ENCODE data around the gene ZNF579.

The ZNF579 gene

GRCh38 chr19:55580628-55581144, at the start of gene ZNF579:
TSS of gene ZNF579 (minus strand) at chr19:55580848. CDS start at chr19:55579639, 1,209 bp downstream.
- POLR2A ChIA-PET (ENCODE audit: low non-redundant PET) = interaction anchor here (0.6 to 1.0 kb wide), 5 partner anchors 19 to 291 kb away, joined by 3 to 6 read pairs (median 3); partner anchors contain the start of gene FIZ1
- no peak for TF ChIP-seq CTCF (conservative IDR thresholded peaks at IDR 0.05; ENCODE audit: low read depth)
- peak; percentile 77 for DNase-seq (ENCODE audit: low spot score)
- peak within 1 kb of the TSS; percentile 87 for H3K27ac ChIP-seq
- CTCF ChIA-PET = interaction anchor here (0.5 to 0.6 kb wide), 2 partner anchors 114 to 483 kb away, joined by 3 read pairs; no protein-coding TSS in a partner anchor

- ChIA-PET CTCF (interaction anchor here (1.7 kb wide), 1 partner anchor 20 kb away, joined by 5 read pairs; no protein-coding TSS in a partner anchor), POLR2A (ENCODE audit: low non-redundant PET) (no interaction called here)
- no peak for TF ChIP-seq CTCF (conservative IDR thresholded peaks at IDR 0.05; ENCODE audit: low read depth)
- no peak for DNase-seq (ENCODE audit: low spot score)
- no peak overlapping the region for H3K27ac ChIP-seq
Observed at GRCh38 chr19:55626350-55626749, 45.7 kb upstream of the ZNF579 start.

- CTCF ChIA-PET = interaction anchor here (0.6 to 1.2 kb wide), 2 partner anchors 14 to 29 kb away, joined by 4 to 5 read pairs; no protein-coding TSS in a partner anchor
- DNase-seq (ENCODE audit: low spot score) = no peak
- no peak for TF ChIP-seq CTCF (conservative IDR thresholded peaks at IDR 0.05; ENCODE audit: low read depth)
- POLR2A ChIA-PET (ENCODE audit: low non-redundant PET) = interaction anchor here (0.6 to 1.0 kb wide), 7 partner anchors 11 to 149 kb away, joined by 3 to 7 read pairs (median 3); partner anchors contain the start of genes ZNF628 and ZNF865
- peak overlapping the region; percentile 87 for H3K27ac ChIP-seq
Observed at GRCh38 chr19:55625004-55625326, 44.3 kb upstream of the ZNF579 start.

- no peak for TF ChIP-seq CTCF (conservative IDR thresholded peaks at IDR 0.05; ENCODE audit: low read depth)
- peak within 1 kb of the TSS; percentile 87 for H3K27ac ChIP-seq
- DNase-seq (ENCODE audit: low spot score) = peak; percentile 95
- ChIA-PET POLR2A (ENCODE audit: low non-redundant PET) (interaction anchor here (0.6 to 1.0 kb wide), 6 partner anchors 12 to 148 kb away, joined by 3 to 4 read pairs (median 3); partner anchors contain the start of genes ZNF628 and ZNF865), CTCF (interaction anchor here (0.5 to 0.6 kb wide), 2 partner anchors 14 to 18 kb away, joined by 4 read pairs; no protein-coding TSS in a partner anchor)
Observed at GRCh38 chr19:55624109-55625003, 43.7 kb upstream of the ZNF579 start, which contains the start of gene ZNF784. TSS of gene ZNF784 (minus strand) at chr19:55624566. CDS start at chr19:55624561, 5 bp downstream.

- no peak overlapping the region for H3K27ac ChIP-seq
Observed at GRCh38 chr19:55623561-55623960, 42.9 kb upstream of the ZNF579 start.

More at GRCh38 chr19:55623561-55623960, 42.9 kb upstream of the ZNF579 start:
- POLR2A ChIA-PET (ENCODE audit: low non-redundant PET) = no interaction called here
- TF ChIP-seq CTCF (conservative IDR thresholded peaks at IDR 0.05; ENCODE audit: low read depth) = no peak
- no peak for DNase-seq (ENCODE audit: low spot score)
- CTCF ChIA-PET = interaction anchor here (1.3 kb wide), 1 partner anchor 120 kb away, joined by 3 read pairs; no protein-coding TSS in a partner anchor
